PFSK-1 (cell line): ENCODE results near the gene FAM180A.

Source experiments
- POLR2AphosphoS5 ChIP-seq: IDR thresholded peaks from 2 replicates; pipeline ENCODE4 v1.6.1; 2012; ENCODE audit warnings: low read depth, mild to moderate bottlenecking, control low read depth, low read length, moderate library complexity
- TAF1 ChIP-seq: IDR thresholded peaks from 2 replicates; pipeline ENCODE4 v1.6.1; 2012; ENCODE audit warnings: low read length, control low read depth, borderline replicate concordance; ENCODE audit not compliant: insufficient read depth

DNA sequence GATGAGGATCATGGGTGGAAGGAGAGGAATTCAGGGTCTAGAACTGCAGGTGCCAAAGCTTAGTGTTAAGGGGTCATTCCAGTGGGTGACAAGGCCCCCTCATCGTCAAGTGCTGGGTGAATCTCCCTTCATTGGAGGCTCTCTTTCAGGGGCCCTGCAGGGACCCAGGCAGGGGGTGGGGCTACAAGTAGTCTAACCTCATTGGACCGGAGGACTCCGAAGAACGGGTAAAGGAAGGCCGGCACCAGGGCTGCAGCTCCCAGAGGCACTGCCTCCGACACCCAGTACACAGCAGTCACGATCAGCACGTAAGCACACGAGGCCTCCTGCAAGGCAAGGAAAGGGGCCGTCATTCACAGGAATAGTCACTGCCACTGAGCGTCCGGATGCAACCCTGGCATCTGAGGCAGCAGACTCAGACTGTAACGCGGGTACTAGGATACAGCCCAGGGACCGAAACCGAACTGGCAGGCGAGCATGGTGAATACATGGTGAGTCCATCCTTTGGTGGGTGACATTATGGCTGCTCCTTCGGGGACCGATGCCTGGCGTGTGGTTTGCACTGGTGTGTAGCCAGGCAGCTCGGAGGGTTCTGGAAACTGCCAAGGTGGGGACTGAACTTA, 27.3 kb downstream of the FAM180A start:
- TF ChIP-seq TAF1 = no peak
- TF ChIP-seq POLR2AphosphoS5 = no peak
